ENCODE data around the gene HOXB5.

HOXB5 gene

GRCh38 chr17:48604770-48605329, 11.3 kb upstream of the HOXB5 start, which contains the start of gene HOXB6:
HOXB6 (minus strand) TSS chr17:48604986; CDS start chr17:48598150, 6,836 bp downstream.
- H3K4me2 ChIP-seq (ENCODE audit: low read length) = peak within 1 kb of the TSS; percentile 41
- no peaks in the 10 kb centered on the region for H3K9me3 ChIP-seq (ENCODE audit: insufficient read depth, low read length)
- 0 out of 2 replicates have a peak, but pooled peaks cover 2% of the 10 kb centered on the region for H3K79me2 ChIP-seq (ENCODE audit: low read length)
- H4K20me1 ChIP-seq (ENCODE audit: insufficient read depth, low read length) = no peaks in the 10 kb centered on the region
- no peaks in the 10 kb centered on the region for H3K36me3 ChIP-seq (replicated peaks; ENCODE audit: low read depth, low read length)
- peaks cover 6% of the 10 kb centered on the region; the same call in 1 of the 2 replicates for H3K27me3 ChIP-seq (ENCODE audit: low read depth, low read length)
- H3K9ac ChIP-seq (ENCODE audit: low read length) = 0 out of 2 replicates have a peak within 1 kb of the TSS, but pooled peaks have one; percentile 9
- H3K4me3 ChIP-seq (ENCODE audit: low read length) = peak within 1 kb of the TSS; percentile 45
- peak within 1 kb of the TSS; percentile 64; the same call in 1 of the 2 replicates for H2AFZ ChIP-seq (ENCODE audit: low read depth, low read length)
- TF ChIP-seq EZH2phosphoT487 (IDR thresholded peaks at IDR 0.05; ENCODE audit: low read depth) (no peak), CTCF (IDR thresholded peaks at IDR 0.05; ENCODE audit: low read depth, low read length) (no peak)
- no peak within 1 kb of the TSS for H3K27ac ChIP-seq (ENCODE audit: low read length)
- peaks cover 32% of the 10 kb centered on the region for H3K4me1 ChIP-seq (ENCODE audit: low read length)

GRCh38 chr17:48603959-48604769, 10.6 kb upstream of the HOXB5 start:
- H3K4me2 ChIP-seq (ENCODE audit: low read length) = peak overlapping the region; percentile 41
- peak overlapping the region; percentile 64; the same call in 1 of the 2 replicates for H2AFZ ChIP-seq (ENCODE audit: low read depth, low read length)
- 0 out of 2 replicates have a peak overlapping the region, but pooled peaks have one; percentile 9 for H3K9ac ChIP-seq (ENCODE audit: low read length)
- peak overlapping the region; percentile 45 for H3K4me3 ChIP-seq (ENCODE audit: low read length)
- H4K20me1 ChIP-seq (ENCODE audit: insufficient read depth, low read length) = no peaks in the 10 kb centered on the region
- H3K27ac ChIP-seq (ENCODE audit: low read length) = no peak overlapping the region
- peaks cover 25% of the 10 kb centered on the region for H3K4me1 ChIP-seq (ENCODE audit: low read length)
- H3K9me3 ChIP-seq (ENCODE audit: insufficient read depth, low read length) = no peaks in the 10 kb centered on the region
- H3K27me3 ChIP-seq (ENCODE audit: low read depth, low read length) = peaks cover 12% of the 10 kb centered on the region
- H3K36me3 ChIP-seq (replicated peaks; ENCODE audit: low read depth, low read length) = no peaks in the 10 kb centered on the region
- H3K79me2 ChIP-seq (ENCODE audit: low read length) = no peaks in the 10 kb centered on the region
- TF ChIP-seq EZH2phosphoT487 (IDR thresholded peaks at IDR 0.05; ENCODE audit: low read depth) (no peak), CTCF (IDR thresholded peaks at IDR 0.05; ENCODE audit: low read depth, low read length) (no peak)

- Histone ChIP-seq H3K4me1 (ENCODE audit: low read length) (peaks cover 29% of the 10 kb centered on the region), H3K9ac (ENCODE audit: low read length) (peak overlapping the region; percentile 58), H3K4me3 (ENCODE audit: low read length) (peak overlapping the region; percentile 81), H3K36me3 (replicated peaks; ENCODE audit: low read depth, low read length) (no peaks in the 10 kb centered on the region), H3K27ac (ENCODE audit: low read length) (no peak overlapping the region), H3K27me3 (ENCODE audit: low read depth, low read length) (peaks cover 21% of the 10 kb centered on the region), H3K9me3 (ENCODE audit: insufficient read depth, low read length) (no peaks in the 10 kb centered on the region), H2AFZ (ENCODE audit: low read depth, low read length) (peak overlapping the region; percentile 70; the same call in 1 of the 2 replicates), H3K79me2 (ENCODE audit: low read length) (peaks cover 6% of the 10 kb centered on the region; the same call in 1 of the 2 replicates), H3K4me2 (ENCODE audit: low read length) (peak overlapping the region; percentile 96), H4K20me1 (ENCODE audit: insufficient read depth, low read length) (no peaks in the 10 kb centered on the region)
- TF ChIP-seq EZH2phosphoT487 (IDR thresholded peaks at IDR 0.05; ENCODE audit: low read depth) (no peak), CTCF (IDR thresholded peaks at IDR 0.05; ENCODE audit: low read depth, low read length) (no peak)
Measured at GRCh38 chr17:48601539-48602425, 8.2 kb upstream of the HOXB5 start.
